HG03175 (cell line): ENCODE measurements around the gene BDH1.
"Not testable (repeated sequence)": the region's sequence is repeated elsewhere in the genome, so short reads cannot be mapped to it uniquely, and the experiment has no call there.

Source experiments
- ATAC-seq: cut with Tn5 transposase; IDR thresholded peaks from one replicate; pipeline ENCODE4 v1.9.1; 2021; ENCODE audit warnings: mild to moderate bottlenecking, moderate library complexity; ENCODE audit not compliant: unreplicated experiment

The BDH1 gene

DNA sequence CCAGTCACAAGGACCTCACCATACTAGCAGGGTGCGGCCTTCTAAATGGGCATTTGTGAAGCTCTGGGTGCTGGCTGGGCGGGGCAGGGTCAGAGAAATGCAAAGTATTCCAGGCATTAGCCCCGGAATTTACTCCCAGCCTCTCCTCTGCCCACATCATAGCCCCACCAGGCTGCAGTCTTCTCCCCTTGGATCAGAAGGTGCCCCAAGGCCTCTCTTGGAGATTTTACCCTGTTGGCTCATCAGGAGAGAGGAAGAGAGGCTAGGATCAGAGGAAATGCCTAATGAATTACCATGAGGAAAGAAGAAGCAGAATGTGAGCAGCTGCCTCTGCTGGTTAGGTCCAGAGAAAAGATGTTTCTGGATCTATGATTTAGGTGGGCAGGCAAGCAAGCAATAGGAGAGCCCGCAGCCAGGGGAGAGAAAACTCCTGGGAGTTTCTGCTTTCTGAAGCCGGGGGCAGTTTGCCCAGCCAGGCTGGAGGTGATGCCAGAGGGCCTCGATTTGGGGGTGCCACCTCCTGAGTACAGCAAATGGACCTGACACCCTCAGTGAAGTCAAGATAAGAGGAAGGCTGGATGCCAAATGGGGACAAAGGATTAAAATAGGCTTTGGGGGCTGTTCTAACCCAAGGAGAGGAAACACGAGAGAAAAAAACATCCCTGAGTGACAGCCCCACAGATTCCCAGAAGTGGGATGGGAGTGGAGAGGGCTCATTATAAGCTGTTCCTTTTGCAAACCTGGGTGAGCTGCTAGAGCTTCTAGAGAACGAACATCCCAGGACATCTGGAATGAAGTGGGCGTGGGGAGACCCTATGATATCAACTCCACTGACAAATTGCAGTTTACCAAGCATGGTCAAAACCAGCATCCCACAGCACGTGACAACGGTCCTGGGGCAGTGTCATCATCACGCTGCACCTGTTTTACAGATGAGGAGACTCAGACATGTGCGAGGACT is 65.4 kb downstream of the BDH1 start:
- no peak for ATAC-seq

DNA sequence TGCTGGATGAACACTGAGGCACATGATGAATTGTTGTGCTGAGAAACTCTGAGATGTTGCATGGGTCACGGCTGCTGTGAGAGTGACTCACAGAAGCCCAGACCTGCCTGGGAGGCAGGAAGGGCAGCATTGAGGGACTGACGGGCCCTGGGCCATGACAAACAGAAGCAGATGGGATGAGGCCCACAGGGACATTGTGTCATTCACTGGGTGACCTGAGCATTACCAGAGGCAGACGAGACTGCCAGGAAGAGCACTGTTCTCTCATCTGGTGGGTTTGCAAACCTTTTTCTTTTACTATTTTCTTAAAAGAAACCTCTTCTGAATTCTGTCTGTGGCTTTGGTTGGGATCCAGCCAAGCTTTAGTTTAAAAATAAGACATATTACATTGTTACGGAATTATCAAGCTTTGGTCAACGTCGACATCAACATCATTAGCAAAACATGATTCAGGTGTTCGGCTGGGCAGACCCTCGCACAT is 67.8 kb downstream of the BDH1 start:
- ATAC-seq = no peak

DNA sequence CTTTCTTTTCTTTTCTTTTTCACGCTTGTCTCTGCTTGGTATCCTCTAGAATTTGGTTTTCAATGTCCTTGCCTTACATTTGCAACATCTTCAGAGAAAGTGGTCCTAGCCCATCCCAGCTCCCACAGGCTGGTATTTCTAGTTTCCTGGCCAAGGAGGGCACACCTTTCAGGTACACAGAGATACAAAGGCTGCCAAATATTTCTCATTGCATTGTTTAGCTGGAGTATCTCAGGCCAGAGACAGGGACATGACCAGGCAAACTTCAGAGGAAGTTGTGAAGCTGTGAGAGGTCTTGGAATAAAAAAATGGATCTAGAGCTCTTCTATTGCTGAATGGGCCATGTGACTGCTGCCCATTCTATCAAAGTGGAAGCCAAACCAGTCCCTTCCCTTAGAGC is 68.9 kb downstream of the BDH1 start:
- ATAC-seq = no peak

DNA sequence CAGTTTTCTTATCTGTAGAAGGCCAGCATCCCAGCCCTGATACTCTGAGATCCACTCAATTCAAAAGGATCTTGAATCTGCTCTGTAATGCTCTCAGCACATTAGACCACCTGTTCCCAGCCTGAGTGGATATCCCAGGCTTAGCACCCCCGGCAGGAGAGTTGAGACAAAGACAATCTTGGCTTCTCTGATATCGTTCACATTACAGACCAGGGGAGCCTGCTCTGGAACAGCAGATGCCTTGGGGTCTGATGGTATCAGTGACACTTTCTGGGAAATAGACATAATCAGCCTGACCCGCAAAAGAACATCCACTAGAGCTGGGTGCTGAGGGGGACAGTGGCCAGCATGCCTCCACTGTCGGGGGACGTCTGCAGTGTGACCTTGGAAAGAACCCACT is 70.6 kb downstream of the BDH1 start:
- no peak for ATAC-seq

DNA sequence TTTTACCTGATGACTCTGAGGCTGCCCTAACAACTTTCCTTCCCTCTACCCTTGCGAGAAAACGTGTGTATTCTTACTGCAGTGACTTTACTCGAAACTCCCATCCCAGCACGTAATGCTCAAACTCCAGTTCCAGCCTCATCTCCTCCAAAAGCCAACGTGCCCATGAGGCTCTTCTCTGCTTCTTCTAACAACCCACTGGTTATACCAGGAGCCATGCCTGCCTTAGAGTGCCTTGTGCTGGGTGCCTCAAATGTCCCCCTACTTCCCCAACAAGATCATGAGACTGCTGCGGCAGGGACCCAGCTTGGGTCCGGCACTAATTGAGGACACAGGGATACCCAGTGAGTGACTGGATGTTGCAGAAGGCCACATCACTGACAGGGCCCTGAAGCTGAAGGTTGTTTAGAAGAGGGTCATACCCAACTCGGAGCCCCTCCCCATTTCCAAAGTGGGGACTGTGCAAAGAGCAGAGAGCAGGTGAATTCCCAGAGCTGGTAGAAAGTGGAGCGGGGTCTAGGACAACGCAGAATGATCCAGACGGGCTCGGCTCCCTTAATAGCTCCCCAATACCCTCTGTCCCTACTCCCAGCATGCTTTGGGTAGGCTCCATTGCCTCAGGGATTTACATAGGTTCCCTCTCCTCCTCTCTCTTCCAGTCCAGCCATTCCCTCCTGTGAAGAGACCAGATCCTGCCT is 71.4 kb downstream of the BDH1 start:
- ATAC-seq = no peak

DNA sequence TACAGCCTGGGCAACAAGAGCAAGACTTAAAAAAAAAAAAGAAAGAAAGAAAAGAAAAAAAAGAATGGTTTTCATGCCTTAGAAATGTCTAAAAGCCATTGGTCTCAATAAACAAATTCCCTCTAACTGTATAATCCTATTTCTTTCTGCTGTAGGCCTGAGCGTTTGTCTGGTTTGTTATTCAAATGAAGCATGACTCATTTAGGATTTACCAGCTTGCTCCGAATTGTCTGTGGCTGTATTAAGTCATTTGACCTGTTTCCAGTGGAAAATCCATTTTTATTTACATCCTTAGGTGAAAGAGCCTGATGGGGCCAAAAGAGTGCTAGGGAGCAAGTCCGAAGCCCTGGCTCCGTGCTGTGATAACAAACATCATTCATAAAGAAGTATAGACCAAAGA is 73.8 kb downstream of the BDH1 start:
- ATAC-seq = no peak

DNA sequence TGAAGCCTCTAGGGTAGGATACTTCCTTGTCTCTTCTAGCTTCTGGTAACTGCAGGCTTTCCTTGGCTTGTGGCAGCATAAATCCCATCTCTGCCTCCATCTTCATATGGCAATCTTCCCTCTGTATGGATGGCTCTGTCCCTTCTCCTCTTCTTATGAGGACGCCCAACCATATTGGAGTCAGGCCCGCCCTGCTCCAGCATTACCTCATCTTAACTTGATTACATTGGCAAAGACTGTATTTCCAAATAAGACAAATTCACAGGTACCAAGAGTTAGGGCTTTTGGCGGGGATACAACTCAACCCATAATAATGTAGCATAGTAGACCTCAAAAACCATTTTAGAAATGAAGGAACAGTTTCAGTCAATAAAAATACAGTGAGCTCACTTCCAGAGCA is 75.4 kb downstream of the BDH1 start:
- ATAC-seq = no peak

DNA sequence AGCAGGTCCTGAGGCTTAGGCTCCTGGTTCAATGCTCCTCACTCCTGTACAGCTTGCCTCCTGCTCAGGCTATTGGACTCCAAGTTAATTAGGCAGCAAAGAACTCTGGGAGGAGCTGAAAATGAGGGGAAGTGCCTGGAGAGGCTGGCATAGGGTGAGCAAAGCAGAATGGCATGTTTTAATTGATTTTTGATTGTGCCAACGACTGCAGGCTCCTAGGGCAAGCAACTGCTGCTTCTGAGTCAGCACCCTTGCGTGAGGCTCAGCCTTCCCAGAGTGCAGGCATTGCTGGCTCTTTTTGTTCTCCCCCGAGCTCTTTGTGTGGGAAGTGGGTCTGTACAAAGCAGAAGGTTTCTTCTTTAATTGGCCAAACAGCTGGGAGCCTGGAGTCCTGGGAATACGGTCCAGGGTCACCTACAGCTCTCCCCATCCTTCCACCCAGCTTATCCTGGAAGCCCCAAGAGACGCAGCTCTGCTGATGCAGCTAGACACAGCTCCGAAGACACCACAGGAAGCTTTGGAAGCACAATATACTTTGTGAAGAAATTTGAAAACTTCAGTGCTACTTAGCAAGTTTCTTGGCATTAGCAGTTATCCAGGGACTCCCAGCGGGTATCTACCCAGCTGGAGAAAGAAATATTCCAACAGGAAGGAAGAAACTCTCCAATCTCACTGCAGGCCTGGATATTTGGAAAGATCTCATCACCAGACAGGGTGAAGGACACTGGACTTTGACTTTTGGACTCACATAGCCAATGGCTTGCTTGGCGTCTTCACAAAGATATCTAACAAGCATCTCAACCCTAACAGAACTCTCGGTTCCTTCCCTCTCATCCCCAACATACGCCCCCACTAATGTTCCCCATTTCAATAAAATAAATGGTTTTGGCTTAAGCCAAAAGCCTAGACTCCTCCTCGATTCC is 76.8 kb downstream of the BDH1 start:
- no peak for ATAC-seq

DNA sequence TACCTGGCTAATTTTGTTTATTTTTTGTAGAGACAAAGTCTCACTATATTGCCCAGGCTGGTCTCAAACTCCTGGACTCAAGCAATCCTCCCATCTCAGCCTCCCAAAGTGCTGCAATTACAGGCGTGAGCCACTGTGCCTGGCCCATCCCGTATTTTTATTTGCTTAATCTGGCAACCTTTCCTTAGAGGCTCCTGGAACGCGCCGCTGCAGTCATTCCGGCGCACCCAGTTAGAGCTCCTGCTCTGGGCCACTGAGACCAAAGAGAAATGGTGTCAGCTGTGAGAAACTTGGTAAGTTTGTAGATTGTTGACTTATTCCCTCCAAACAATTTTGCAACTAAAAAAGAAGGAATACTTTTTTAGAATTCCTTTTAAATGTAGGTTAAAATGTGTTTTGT is 78.0 kb downstream of the BDH1 start:
- not testable (repeated sequence) for ATAC-seq

DNA sequence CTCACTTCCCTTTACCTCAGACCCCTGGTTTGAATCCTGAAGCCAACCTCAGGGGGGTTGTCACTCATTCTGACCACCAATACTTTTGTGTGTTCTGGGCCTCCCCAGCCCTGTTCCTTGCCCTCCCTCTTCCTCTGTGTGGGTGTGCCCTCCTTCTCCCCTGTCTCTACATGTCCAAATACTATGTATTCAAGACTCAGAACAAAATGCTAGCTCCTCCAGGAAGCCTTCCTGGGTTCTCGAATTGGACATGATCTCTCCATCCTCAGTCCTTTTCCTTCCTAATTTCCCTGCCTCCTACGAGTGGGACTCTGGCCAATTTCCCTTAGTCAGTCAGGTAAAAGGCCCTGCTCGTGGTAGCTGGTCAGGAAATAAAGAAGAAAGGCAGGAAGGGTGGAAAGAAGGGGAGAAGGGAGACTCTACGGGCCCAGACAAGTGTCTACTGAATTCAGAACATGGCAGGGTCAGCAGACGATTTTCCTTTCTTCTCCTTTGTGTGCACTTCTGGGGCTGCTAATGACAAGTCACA is 79.7 kb downstream of the BDH1 start:
- ATAC-seq = no peak

DNA sequence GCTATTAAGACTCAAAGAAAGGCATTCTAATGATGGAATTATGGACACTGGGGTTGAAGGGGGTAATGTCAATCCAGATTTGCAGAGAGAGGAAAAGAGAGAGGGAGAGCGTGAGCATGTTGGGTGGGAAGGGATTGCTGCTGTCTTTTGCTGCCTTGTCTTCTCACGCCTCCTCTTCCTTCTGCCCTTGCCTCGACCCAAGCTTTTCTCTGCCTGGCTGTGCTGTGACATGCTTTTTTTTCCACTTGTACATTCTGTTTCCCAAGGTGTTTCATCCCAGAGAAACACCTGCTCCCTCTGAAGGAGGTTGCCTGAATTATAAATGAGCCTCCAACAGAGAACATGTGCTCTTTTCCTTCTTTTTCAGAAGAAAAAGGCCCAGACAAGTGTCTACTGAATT is 80.3 kb downstream of the BDH1 start:
- ATAC-seq = no peak

DNA sequence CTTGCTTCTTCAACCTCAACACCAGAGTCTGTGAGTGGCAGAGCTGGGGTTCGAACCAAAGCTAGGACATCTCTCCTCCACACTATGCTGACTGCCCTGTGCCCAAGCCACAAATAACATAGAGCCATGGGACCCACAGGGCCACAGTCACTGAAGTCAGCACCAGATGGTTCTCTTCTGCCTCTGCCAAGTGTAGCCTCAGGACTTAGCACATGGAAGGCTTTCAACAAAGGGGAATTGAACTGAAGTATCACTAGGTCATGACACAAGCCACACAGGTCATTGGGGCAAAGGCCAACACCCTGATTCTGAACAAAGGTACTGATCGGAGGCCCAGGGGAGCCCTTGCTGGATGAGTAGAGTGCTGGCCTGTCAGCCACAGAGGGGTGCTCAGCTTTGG is 83.6 kb downstream of the BDH1 start:
- no peak for ATAC-seq

DNA sequence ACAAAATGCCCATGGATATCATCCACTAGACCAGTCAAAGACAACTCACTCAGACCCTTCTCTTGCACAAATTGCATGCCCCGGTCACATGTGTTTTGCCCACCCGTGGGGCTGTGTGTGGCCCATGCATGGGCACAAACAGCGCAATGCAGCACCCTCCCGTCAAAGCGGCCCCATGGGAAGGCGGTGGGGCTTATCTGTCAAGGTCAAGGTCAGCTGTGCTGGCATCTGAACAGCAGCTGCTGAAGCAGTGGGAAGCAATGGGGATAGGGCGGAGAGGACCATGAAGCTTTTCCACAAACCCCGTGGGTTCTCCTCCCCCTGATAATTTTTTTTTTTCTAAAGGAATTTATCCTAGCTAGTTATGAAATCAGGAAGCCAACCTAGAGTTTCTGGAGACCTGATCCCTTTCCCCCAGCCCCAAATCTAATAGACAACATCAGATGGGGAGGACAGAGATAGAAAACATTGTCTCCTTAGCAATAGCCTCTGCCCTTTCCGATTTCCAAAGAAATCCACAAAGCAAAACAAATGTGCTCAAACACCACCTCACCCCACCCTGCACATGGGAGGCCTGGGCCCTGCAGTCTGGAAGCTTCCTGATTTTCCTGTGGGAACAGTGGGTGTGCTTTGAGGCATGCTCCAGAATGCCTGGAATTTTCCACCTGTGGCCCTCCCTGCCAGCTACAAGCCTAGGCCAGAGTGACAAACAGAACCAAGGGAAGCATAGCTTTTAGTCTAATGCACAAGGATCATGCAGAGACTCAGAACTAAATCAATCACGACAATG is 84.4 kb downstream of the BDH1 start:
- ATAC-seq = no peak

DNA sequence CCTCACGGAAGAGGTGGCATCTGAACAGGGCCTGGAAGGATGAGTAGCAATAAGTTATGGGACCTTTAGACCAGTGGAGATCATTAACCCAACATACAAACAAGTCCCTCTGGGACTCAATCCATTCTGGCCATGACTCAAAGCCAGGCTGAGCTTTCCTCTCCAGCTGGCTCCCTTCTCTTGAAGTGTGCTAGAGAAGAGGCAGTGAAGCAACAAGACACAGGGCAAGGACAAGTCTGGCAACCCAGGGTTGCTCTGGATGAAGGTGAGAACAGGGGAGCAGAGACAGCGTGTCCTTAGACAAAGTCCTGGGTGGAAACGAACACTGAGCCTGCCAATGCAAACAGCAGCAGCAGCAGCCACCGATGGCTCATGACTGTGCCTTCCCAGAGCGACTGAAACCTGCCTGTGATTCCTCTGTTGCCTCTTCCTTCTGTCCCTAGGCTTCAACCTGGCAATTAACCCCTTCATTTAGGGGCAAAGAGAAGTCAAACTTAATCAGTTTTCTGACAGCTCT is 86.8 kb downstream of the BDH1 start:
- ATAC-seq = no peak

DNA sequence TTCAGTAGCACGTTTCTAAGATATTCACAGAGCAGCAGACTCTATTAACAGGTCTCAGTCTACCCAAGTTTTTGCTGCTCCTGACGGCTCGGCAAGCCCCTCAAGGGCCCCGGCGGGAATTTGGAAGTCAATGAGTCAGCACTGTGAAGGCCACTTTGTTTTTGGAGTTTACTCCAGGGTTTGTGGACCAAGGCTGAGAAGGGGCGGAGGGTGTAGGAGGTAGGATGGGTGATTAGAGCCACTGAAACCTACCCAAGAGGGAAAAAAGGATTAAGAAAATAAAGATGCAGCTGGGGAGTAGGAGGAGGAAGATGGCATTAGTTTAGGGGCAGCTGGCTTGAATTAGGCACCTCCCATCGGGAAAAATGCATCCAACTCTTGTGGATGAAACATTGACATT is 87.6 kb downstream of the BDH1 start:
- no peak for ATAC-seq

DNA sequence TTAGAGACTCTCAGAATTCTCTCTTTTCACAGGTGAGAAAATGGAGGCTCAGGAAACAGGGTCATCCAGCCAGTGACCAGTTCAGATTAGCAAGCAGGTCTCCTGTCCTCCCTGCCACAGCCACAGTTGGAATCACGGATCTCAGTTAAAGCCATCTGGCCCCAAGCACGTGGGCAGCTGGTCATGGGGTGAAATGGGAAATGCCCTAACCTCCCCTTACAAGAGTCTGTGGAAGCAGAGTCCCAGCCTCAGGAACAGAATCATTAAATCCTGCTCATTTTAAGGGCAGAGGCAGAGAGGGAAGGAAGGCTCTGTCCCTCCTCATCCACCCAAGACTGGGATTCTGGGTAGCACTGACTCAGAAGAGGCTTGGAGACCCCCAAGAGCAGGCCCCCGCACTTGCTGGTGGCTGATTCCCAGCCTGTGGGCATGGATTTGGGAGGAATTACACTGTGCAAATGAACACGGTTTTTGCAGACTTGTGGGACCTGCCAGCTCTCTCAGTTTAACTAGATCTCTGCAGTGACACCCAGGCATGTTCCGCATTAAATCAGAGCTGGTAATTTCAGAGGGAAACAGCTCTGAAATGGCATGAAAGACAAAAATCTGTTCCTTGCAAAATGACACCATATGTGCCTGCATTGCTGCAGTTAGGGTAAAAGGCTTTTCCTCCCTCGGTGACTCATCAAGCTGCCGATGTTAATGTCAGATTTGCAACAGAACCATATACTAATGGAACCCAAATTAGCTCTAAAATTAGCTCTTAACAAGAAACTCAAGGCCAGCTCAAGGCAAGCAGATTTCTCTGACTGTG is 89.0 kb downstream of the BDH1 start:
- ATAC-seq = no peak

DNA sequence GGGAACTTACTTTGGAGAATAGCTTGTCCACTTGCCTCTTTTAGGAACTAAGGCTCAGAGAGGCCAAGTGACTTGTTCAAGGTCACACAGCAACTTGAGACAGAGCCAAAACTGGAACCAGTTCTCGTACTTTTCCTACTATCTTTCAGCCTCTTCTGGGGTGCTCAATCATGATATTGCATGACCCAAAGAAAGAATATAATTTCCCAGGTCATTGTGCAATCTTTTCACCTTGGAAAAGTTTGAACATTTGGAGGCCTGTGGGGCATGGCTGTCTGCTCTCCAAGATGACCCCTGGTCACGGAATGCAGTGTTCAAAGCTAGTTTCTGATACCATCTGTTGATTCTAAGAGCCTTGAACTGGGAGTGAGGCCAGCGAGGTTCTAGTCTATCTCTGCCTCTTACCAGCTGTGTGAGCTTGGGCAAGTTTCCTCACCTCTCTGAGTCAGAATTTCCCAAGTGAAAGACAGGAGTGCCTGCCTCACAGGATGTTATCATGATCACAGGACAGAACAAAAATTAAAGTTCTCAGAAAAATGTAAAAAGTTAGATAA is 89.7 kb downstream of the BDH1 start:
- no peak for ATAC-seq

DNA sequence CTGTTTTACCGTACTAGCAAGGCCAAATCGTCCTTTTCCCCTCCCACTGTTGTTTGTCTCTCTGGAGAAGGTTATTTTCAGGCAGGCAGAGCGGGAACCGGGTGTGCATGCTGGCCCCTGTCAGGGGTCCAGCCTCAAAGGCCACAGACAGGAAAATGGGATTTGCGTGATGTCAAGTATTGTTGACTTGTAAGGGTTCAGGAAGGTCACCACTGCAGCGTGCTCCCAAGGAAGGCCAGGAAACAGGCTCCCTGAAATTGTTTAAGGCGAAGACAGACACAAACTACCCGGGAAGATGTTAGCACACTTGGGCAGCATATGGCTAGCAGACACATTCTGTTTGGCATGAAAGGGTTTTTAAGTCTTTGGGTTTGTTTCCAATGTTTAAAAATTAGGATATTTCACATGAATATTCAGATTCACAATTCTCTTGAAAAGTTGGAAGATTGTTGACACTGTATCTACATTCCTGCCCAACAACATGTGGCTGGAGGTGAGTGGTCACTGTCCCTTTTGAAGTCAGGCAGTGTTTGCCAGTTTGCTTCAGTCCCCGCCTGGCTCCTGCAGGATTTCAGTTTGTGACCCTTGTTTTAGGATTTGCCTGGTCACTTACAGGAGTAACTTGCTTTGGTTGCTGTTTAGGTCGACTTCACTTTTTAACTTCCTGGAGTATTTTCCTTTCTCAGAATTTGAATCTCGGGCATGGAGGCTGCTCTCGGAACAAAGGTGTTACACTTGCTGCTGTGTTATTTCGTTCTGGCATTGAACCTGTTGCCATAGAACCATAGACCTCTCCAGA is 90.4 kb downstream of the BDH1 start:
- no peak for ATAC-seq
